DOHH2 (cell line): ENCODE results near the gene RAB38.

Experiments used
- H3F3A ChIP-seq: fragments of 200-600 bp; sonication (generic), shearing (Covaris generic); 2 replicates; pipeline ENCODE4 v1.6.0; 2016; ENCODE audit warnings: antibody characterized with exemption, mild to moderate bottlenecking; ENCODE audit not compliant: control insufficient read depth, insufficient read depth
- H3K27ac ChIP-seq: fragments of 200-600 bp; sonication (generic); 2 replicates; pipeline ENCODE4 v1.5.1; 2014; ENCODE audit warnings: low read depth, mild to moderate bottlenecking, low read length, moderate library complexity
- H3K27me3 ChIP-seq: fragments of 200-600 bp; sonication (generic); 2 replicates; pipeline ENCODE4 v1.6.1; 2014; ENCODE audit warnings: mild to moderate bottlenecking, low read length, mixed read lengths; ENCODE audit not compliant: control insufficient read depth
- H3K36me3 ChIP-seq: fragments of 200-600 bp; sonication (generic); 2 replicates; pipeline ENCODE4 v1.6.1; 2014; ENCODE audit warnings: mild to moderate bottlenecking, low read length, moderate library complexity, mixed read lengths; ENCODE audit not compliant: control insufficient read depth
- H3K4me1 ChIP-seq: fragments of 200-600 bp; sonication (generic); 2 replicates; pipeline ENCODE4 v1.6.1; 2014; ENCODE audit warnings: mild to moderate bottlenecking, low read length, mixed read lengths; ENCODE audit not compliant: control insufficient read depth
- H3K4me2 ChIP-seq: fragments of 200-600 bp; sonication (generic); 2 replicates; pipeline ENCODE4 v1.6.0; 2014; ENCODE audit warnings: mild to moderate bottlenecking, low read length, moderate library complexity
- H3K4me3 ChIP-seq: fragments of 200-600 bp; sonication (generic); 2 replicates; pipeline ENCODE4 v1.5.1; 2014; ENCODE audit warnings: mild to moderate bottlenecking, low read length, mixed read lengths
- H3K79me2 ChIP-seq: fragments of 200-600 bp; sonication (generic); 2 replicates; pipeline ENCODE4 v1.6.1; 2014; ENCODE audit warnings: mild to moderate bottlenecking, low read length, mixed read lengths; ENCODE audit not compliant: control insufficient read depth
- H3K9me2 ChIP-seq: fragments of 200-600 bp; sonication (generic); replicated peaks from 2 replicates; pipeline ENCODE4 v1.6.1; 2014; ENCODE audit warnings: mild to moderate bottlenecking, low read length, mixed read lengths; ENCODE audit not compliant: control insufficient read depth
- H3K9me3 ChIP-seq: fragments of 200-600 bp; sonication (generic); 2 replicates; pipeline ENCODE4 v1.6.1; 2014; ENCODE audit warnings: antibody characterized with exemption, low read length, mixed read lengths; ENCODE audit not compliant: control insufficient read depth, insufficient read depth
- H4K20me1 ChIP-seq: fragments of 200-600 bp; sonication (generic); 2 replicates; pipeline ENCODE4 v1.6.0; 2014; ENCODE audit warnings: low read depth, mild to moderate bottlenecking, antibody characterized with exemption, low read length, moderate library complexity; ENCODE audit not compliant: control insufficient read depth, insufficient read depth
- CTCF ChIP-seq: fragments of 200-600 bp; sonication (generic); IDR thresholded peaks from one replicate; pipeline ENCODE4 v1.5.1; 2014; ENCODE audit warnings: antibody characterized with exemption, mild to moderate bottlenecking, low read depth, low read length; ENCODE audit not compliant: poor library complexity, severe bottlenecking
- EZH2phosphoT487 ChIP-seq: fragments of 200-600 bp; sonication (generic); IDR thresholded peaks from 2 replicates; pipeline ENCODE4 v1.6.1; 2017; ENCODE audit warnings: borderline replicate concordance, mild to moderate bottlenecking, antibody characterized with exemption, low read length, moderate library complexity, mixed read lengths

Gene RAB38

GRCh38 chr11:88174709-88175568 is at the start of gene RAB38:
Gene RAB38, minus strand, starts transcription at chr11:88175443. Its CDS starts 59 bp downstream, at chr11:88175384.
- Histone ChIP-seq H3K4me2 (no peak within 1 kb of the TSS), H3K79me2 (no peaks in the 10 kb centered on the region)

GRCh38 chr11:88213406-88213805 is 38.2 kb upstream of the RAB38 start:
- Histone ChIP-seq H3K9me3 (no peaks in the 10 kb centered on the region), H3K79me2 (no peaks in the 10 kb centered on the region), H3K4me1 (no peaks in the 10 kb centered on the region), H3K27ac (no peak overlapping the region), H4K20me1 (no peaks in the 10 kb centered on the region), H3K4me2 (no peak overlapping the region), H3K36me3 (no peaks in the 10 kb centered on the region), H3K9me2 (no peaks in the 10 kb centered on the region), H3K27me3 (no peaks in the 10 kb centered on the region), H3K4me3 (no peak overlapping the region), H3F3A (no peaks in the 10 kb centered on the region)
- TF ChIP-seq CTCF (no peak), EZH2phosphoT487 (no peak)

More at GRCh38 chr11:88174709-88175568, at the start of gene RAB38:
- Histone ChIP-seq H3K27me3 (no peaks in the 10 kb centered on the region), H3K27ac (no peak within 1 kb of the TSS), H3K9me2 (no peaks in the 10 kb centered on the region), H3K4me1 (no peaks in the 10 kb centered on the region), H3K36me3 (no peaks in the 10 kb centered on the region), H4K20me1 (no peaks in the 10 kb centered on the region), H3K9me3 (no peaks in the 10 kb centered on the region), H3K4me3 (no peak within 1 kb of the TSS), H3F3A (no peaks in the 10 kb centered on the region)
- TF ChIP-seq CTCF (no peak), EZH2phosphoT487 (no peak)

GRCh38 chr11:88212300-88212699 is 37.1 kb upstream of the RAB38 start:
- Histone ChIP-seq H3K27ac (no peak overlapping the region), H3K4me2 (no peak overlapping the region), H3K36me3 (no peaks in the 10 kb centered on the region), H3K4me3 (no peak overlapping the region), H3K27me3 (no peaks in the 10 kb centered on the region), H3F3A (no peaks in the 10 kb centered on the region), H3K9me3 (no peaks in the 10 kb centered on the region), H4K20me1 (no peaks in the 10 kb centered on the region), H3K4me1 (no peaks in the 10 kb centered on the region), H3K79me2 (no peaks in the 10 kb centered on the region), H3K9me2 (no peaks in the 10 kb centered on the region)
- TF ChIP-seq EZH2phosphoT487 (no peak), CTCF (no peak)
